HG02571 (cell line): Measurements from ENCODE around the gene FOXN3.

ENCODE experiments used
- ATAC-seq: cut with Tn5 transposase; IDR thresholded peaks from one replicate; pipeline ENCODE4 v1.9.1; 2021; ENCODE audit warnings: mild to moderate bottlenecking, moderate library complexity; ENCODE audit not compliant: unreplicated experiment

The FOXN3 gene

GRCh38 chr14:89409961-89410360 lies 7.1 kb downstream of the FOXN3 start:
- no peak for ATAC-seq

GRCh38 chr14:89408907-89409700 lies 7.9 kb downstream of the FOXN3 start:
- no peak for ATAC-seq

- no peak for ATAC-seq
These were observed 9.2 kb downstream of the FOXN3 start for GRCh38 chr14:89407856-89408255.

GRCh38 chr14:89406941-89407340 lies 10.1 kb downstream of the FOXN3 start:
- no peak for ATAC-seq

- ATAC-seq: no peak
These were observed 10.7 kb downstream of the FOXN3 start for GRCh38 chr14:89406361-89406760.

DNA sequence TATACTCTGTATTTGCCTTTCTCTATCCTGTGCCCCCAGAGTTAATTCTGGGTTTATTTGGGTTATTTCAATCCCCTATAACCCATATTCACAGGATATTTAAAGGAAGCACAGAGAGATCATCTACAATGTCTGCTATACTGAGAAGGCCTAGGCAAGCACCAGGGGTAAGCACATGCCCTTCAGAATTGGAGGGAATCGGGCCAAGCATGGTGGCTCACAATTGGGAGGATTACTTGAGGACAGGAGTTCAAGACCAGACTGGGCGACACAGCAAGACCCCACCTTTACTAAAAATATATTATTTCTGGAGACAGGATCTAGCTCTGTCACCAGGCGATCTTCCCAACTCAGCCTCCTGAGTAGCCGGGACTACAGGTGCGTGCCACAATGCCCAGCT lies 11.3 kb downstream of the FOXN3 start:
- no peak for ATAC-seq

DNA sequence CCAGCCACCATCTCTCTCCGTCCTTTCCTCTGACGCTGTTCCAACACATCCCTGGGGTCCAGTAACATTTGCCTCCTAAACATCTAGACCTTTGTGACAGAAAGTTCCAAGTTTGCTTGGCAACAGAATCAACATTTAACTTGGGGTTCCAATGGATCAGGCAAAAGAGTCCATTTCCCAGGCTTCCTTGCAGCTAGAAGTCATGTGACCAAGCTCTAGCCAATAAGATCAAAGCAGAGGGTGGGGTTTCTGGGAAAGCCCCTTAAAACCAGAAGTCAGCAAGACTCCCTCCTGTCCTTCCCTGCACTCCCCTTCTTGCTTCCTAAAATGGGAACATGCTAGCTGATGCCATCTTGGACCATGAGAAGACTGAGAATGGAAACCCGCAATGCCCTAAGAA lies 14.7 kb downstream of the FOXN3 start:
- ATAC-seq: no peak

- no peak for ATAC-seq
These were observed 15.3 kb downstream of the FOXN3 start for GRCh38 chr14:89401761-89402160.

DNA sequence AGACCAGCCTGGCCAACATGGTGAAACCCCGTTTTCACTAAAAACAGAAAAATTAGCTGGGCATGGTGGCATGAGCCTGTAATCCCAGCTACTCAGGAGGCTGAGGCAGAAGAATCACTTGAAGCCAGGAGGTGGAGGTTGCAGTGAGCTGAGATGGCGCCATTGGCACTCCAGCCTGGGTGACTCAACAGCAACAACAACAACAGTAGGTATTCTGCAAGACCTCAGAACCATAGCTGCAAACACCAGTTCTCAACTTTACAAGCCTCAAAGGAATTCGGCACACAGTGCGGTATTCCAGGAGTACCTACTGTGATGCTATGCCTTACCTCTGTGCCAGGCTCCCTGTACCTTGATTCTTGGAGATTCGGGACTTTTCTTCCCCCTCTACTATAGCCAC lies 15.8 kb downstream of the FOXN3 start:
- ATAC-seq: no peak

DNA sequence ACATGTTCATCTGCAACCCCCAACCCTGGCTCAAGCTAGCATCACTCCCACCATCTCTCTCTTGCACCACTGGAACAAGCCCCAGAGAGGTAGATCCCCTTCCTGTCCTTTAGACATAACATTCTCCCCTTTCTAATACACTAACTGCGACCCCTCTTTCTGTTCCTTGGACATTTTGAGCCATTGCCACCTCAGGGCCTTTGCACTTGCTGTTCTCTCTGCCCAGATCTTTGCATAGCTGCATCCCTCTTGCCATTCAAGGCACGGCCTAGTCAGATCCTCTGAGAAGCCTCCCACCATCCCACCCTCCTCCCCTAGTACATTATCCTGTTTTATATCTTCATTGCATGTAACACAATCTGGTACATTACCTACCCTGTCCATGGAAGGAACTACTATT lies 16.5 kb downstream of the FOXN3 start:
- ATAC-seq: no peak

DNA sequence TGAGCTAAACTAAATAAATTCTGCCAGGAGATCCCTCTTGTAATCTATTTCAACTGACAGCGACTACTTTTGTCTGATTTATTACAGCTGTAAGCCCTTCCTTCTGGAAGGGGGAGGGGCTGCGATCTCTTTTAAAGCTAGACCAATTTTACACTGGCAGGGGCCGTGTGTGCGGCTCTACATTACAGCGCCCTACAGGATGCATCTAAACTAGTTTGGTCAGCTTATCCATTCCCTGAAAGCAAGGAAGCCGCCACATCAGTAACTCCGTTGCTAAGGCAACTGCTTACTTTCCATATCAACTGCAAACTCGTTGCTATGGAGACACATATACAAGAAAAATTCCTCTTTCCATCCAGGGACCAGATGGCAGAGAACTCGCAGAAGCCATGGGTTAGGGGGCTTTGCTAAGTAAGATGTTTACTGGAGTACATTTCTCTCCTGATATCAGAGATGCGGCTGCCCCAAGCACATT lies 17.4 kb downstream of the FOXN3 start:
- no peak for ATAC-seq

GRCh38 chr14:89399157-89399556 lies 17.9 kb downstream of the FOXN3 start:
- no peak for ATAC-seq

GRCh38 chr14:89397569-89398230 lies 19.3 kb downstream of the FOXN3 start:
- no peak for ATAC-seq

DNA sequence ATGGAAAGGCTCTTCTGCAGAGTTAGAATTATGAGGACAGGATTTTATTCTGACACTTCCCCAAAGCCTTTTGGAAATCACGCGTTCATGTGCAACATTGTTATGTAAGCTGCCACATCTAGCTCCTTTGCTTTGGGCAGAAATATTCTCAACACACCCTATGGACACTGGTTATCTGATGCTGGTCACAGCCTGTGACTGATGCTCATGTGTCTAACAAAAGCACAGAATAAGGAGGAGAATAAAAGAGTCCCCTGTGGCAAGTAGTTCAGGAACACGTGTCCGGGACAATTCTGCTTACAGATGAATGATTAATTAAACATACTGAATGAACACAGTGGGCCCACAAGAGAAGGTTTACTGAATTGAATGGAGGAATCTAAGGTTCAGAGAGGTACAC lies 22.1 kb downstream of the FOXN3 start:
- ATAC-seq: no peak

GRCh38 chr14:89393222-89393745 lies 23.7 kb downstream of the FOXN3 start:
- no peak for ATAC-seq

DNA sequence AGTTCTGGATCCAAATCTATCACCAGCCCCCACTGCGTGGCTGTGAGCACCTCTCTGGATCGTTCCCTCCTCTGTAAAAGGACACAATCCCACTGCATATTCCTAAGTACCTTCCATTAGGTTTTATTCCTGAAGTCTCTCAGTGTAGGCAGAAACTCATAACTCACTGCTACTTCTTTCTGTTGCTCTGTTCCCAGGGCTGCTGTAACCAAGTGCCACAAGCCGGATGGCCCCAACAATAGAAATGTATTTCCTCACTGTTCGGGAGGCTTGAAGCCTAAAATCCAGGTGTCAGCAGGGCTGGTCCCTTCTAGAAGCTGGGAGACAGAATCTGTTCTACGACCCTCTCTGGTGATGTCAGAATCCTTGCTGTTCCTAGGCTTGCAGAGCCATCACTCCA lies 24.9 kb downstream of the FOXN3 start:
- ATAC-seq: no peak

GRCh38 chr14:89391556-89391955 lies 25.5 kb downstream of the FOXN3 start:
- no peak for ATAC-seq

DNA sequence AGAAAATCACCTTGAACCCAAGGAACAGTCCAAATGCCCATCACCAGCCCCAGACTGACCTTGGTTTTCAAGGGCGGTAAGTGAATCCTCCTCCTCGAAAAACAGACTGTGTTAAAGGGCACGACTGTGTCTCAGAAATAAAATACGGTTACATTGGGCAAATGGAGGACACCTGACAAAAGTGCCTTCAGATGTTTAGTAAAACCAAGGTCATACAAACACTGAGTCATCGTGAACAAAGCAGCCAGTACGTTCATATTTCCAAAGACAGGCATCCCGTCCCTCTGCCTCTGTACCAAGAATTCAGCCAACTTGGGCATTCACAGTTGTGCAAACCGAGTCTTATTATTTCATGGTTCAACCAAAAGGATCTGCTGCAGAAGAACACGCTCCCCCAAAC lies 25.9 kb downstream of the FOXN3 start:
- ATAC-seq: no peak

- no peak for ATAC-seq
These were observed 28.2 kb downstream of the FOXN3 start for GRCh38 chr14:89388853-89389252.

- ATAC-seq: no peak
These were observed 28.9 kb downstream of the FOXN3 start for GRCh38 chr14:89387922-89388685.

DNA sequence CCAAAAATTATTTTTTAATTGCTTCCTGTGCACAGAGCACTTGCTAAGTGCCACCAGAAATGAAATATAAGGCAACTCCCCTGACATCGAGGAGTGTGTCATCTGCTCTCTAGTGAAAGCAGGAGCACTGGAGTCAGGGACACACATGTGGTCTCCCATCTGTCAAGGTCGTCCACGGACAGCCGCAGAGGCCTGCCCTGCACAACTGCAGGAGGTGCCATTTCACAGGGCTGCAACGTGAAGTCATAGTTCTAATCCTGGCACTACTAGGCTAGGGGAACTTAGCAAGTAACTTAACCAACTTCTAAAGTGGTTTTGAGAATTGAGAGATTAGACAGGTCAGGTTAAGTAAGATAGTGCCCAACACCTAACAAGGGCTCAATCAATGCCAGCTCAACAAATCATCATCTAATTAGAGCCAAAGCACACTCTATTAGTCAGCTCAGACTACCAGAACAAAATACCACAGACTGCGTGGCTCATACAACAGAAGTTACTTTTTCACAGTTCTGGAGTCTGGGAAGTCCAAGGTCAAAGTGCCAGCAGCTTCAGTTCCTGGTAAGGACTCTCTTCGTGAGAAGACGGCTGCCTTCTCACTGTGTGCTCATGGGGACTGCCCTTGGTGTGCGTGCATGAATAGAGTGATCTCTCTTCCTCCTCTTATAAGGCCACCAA lies 30.7 kb downstream of the FOXN3 start:
- ATAC-seq: no peak
